Stimulated activated effector memory CD8-positive, alpha-beta T cell treated with anti-CD3 and anti-CD28 coated beads, Interleukin-12 subunit alpha, Interleukin-12 subunit beta, amount 100 ng/mL, for 72 hours (primary cell): ENCODE results near the gene EPHA7.

Source experiments
- ATAC-seq: fragments of 150-1000 bp; cut with Tn5 transposase; 2 replicates; pipeline ENCODE4 v1.10.0; 2021
- DNase-seq, 2 donors: peaks; one replicate each; pipeline ENCODE4 v3.0.0; 2021 to 2022; ENCODE audit warnings: low spot score in 2 of 2
- H3K27ac Mint-ChIP-seq: one replicate; pipeline ENCODE4 v1.8.0; 2022; ENCODE audit warnings: mild to moderate bottlenecking, mixed read lengths
- H3K36me3 Mint-ChIP-seq: one replicate; pipeline ENCODE4 v1.8.0; 2022; ENCODE audit warnings: mild to moderate bottlenecking, mixed read lengths
- H3K4me1 Mint-ChIP-seq: one replicate; pipeline ENCODE4 v1.8.0; 2022; ENCODE audit warnings: mixed read lengths
- H3K4me3 Mint-ChIP-seq: one replicate; pipeline ENCODE4 v1.8.0; 2022; ENCODE audit warnings: mild to moderate bottlenecking, mixed read lengths
- H3K9me3 Mint-ChIP-seq: one replicate; pipeline ENCODE4 v1.8.0; 2022; ENCODE audit warnings: mixed read lengths

EPHA7 gene

GRCh38 chr6:93260881-93261280 is 158.5 kb downstream of the EPHA7 start:
- no peak for ATAC-seq
- Mint-ChIP-seq H3K27ac (no peak overlapping the region), H3K9me3 (peaks cover 4% of the 10 kb centered on the region), H3K36me3 (no peaks in the 10 kb centered on the region), H3K4me1 (no peaks in the 10 kb centered on the region), H3K4me3 (no peak overlapping the region)
- DNase-seq: no peak

GRCh38 chr6:93259332-93259731 is 160.0 kb downstream of the EPHA7 start:
- H3K36me3 Mint-ChIP-seq: no peaks in the 10 kb centered on the region
- no peak overlapping the region for H3K4me3 Mint-ChIP-seq
- ATAC-seq (no peak), DNase-seq (no peak)
- H3K4me1 Mint-ChIP-seq: no peaks in the 10 kb centered on the region
- H3K27ac Mint-ChIP-seq: no peak overlapping the region
- peaks cover 4% of the 10 kb centered on the region for H3K9me3 Mint-ChIP-seq

- Mint-ChIP-seq H3K4me1 (no peaks in the 10 kb centered on the region), H3K36me3 (no peaks in the 10 kb centered on the region), H3K9me3 (peaks cover 10% of the 10 kb centered on the region), H3K27ac (no peak overlapping the region), H3K4me3 (no peak overlapping the region)
- ATAC-seq (no peak), DNase-seq (no peak)
Measured at GRCh38 chr6:93252930-93253329, 166.4 kb downstream of the EPHA7 start.

- no peak for ATAC-seq
- H3K4me3 Mint-ChIP-seq: no peak overlapping the region
- no peaks in the 10 kb centered on the region for H3K36me3 Mint-ChIP-seq
- DNase-seq: no peak
- no peak overlapping the region for H3K27ac Mint-ChIP-seq
- no peaks in the 10 kb centered on the region for H3K4me1 Mint-ChIP-seq
- H3K9me3 Mint-ChIP-seq: peaks cover 11% of the 10 kb centered on the region
Measured at GRCh38 chr6:93248631-93249030, 170.7 kb downstream of the EPHA7 start.

DNA sequence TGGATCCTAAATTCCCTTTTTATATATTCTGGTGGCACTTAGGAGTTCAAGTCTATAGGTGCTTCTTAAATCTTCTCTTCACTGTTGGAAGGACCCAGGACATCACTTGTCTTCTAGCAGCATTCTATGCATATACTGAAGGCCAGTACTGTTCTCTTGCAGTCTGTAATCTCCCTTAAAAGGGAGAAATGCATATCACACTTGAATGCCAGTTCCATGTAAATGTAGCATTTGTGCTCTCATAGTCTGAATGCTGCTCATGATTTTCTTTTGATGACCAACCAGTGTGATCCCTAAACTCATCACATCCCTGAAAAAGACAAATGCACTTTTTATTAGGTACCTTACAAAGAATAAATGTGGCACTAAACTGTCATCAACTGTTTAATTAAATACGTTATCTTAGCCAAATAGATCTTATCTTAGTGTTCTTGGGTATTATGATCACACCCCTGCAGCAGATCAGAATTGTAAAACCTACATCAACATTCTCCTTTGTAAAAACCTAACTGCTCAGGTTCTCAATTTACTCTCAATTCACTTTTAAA is 176.1 kb downstream of the EPHA7 start:
- H3K27ac Mint-ChIP-seq: no peak overlapping the region

DNA sequence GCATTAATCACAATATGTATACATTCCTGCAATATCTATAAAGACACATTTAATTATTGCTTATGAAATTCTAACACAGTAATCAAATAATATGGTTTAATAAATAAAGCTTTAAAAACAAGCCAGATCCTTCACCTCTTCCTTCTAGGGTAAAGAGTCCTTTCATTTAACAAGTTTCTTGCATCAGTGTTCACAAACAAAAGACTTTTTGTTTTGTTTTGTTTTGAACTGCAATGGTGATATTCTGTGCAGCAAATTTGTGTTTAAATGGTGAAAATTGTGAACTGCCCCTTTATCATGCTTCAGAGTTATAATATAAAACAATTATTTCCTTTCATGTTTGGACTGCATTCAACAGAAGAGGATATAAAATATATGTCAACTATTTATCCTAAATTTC is 177.3 kb downstream of the EPHA7 start:
- no peak for ATAC-seq
- no peak for DNase-seq
- Mint-ChIP-seq H3K4me1 (no peaks in the 10 kb centered on the region), H3K4me3 (no peak overlapping the region), H3K9me3 (peaks cover 5% of the 10 kb centered on the region), H3K27ac (no peak overlapping the region), H3K36me3 (no peaks in the 10 kb centered on the region)

More for the DNA sequence above, 176.1 kb downstream of the EPHA7 start:
- Mint-ChIP-seq H3K4me1 (no peaks in the 10 kb centered on the region), H3K9me3 (peaks cover 5% of the 10 kb centered on the region), H3K36me3 (no peaks in the 10 kb centered on the region), H3K4me3 (no peak overlapping the region)
- ATAC-seq: no peak
- DNase-seq: no peak

DNA sequence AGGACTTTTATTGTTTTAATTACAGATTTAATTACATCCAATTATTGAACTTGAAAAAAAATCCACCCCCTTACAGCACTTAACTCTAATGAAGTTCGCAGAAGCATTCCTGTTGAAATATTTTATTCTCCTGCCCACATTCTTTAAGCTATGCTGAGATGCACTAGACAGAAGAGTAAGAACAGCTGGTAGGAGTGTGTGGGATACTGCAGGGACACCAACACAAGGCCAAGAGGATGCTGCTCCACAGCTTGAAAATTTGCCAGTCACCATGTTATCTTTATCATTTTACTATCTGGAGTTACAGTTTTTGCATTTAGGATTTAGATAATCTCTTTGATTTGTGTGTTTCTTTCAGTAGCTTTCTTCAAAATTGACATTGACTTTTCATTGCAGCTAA is 180.7 kb downstream of the EPHA7 start:
- DNase-seq (no peak), ATAC-seq (no peak)
- no peaks in the 10 kb centered on the region for H3K36me3 Mint-ChIP-seq
- no peak overlapping the region for H3K27ac Mint-ChIP-seq
- no peak overlapping the region for H3K4me3 Mint-ChIP-seq
- H3K4me1 Mint-ChIP-seq: no peaks in the 10 kb centered on the region
- H3K9me3 Mint-ChIP-seq: peaks cover 17% of the 10 kb centered on the region

- no peak overlapping the region for H3K27ac Mint-ChIP-seq
- H3K4me1 Mint-ChIP-seq: no peaks in the 10 kb centered on the region
- no peak overlapping the region for H3K4me3 Mint-ChIP-seq
- H3K36me3 Mint-ChIP-seq: no peaks in the 10 kb centered on the region
- no peak for ATAC-seq
- H3K9me3 Mint-ChIP-seq: peaks cover 17% of the 10 kb centered on the region
- no peak for DNase-seq
Measured at GRCh38 chr6:93235775-93236174, 183.6 kb downstream of the EPHA7 start.

- ATAC-seq (no peak), DNase-seq (no peak)
- H3K4me1 Mint-ChIP-seq: no peaks in the 10 kb centered on the region
- no peaks in the 10 kb centered on the region for H3K36me3 Mint-ChIP-seq
- H3K4me3 Mint-ChIP-seq: no peak overlapping the region
- peaks cover 2% of the 10 kb centered on the region for H3K9me3 Mint-ChIP-seq
- no peak overlapping the region for H3K27ac Mint-ChIP-seq
Measured at GRCh38 chr6:93226822-93227221, 192.5 kb downstream of the EPHA7 start.

GRCh38 chr6:93222071-93222851 is 197.1 kb downstream of the EPHA7 start:
- H3K4me1 Mint-ChIP-seq: no peaks in the 10 kb centered on the region
- no peak for DNase-seq
- no peak for ATAC-seq
- H3K4me3 Mint-ChIP-seq: no peak overlapping the region
- no peaks in the 10 kb centered on the region for H3K36me3 Mint-ChIP-seq
- H3K27ac Mint-ChIP-seq: no peak overlapping the region
- H3K9me3 Mint-ChIP-seq: peaks cover 10% of the 10 kb centered on the region

DNA sequence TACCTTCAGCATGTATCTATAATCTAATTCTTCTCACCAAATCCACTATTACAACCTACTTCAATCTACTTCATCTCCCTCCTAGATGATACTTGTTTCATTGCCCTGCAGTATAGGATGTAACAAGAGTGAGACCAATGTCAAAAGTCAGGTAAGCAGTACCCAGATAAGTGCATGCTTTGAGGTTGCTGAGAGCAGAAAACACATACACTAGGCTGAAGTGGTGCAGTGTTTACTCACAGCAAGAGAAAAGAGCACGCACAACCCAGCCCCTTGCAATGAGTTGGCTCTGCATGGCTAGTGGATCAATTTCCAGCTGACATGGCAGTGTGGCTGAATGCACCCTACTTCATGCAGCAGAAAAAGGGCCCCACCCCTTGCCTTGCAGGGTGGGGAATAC is 199.9 kb downstream of the EPHA7 start:
- H3K4me1 Mint-ChIP-seq: no peaks in the 10 kb centered on the region
- no peaks in the 10 kb centered on the region for H3K36me3 Mint-ChIP-seq
- no peak overlapping the region for H3K27ac Mint-ChIP-seq
- DNase-seq: no peak
- H3K4me3 Mint-ChIP-seq: no peak overlapping the region
- no peak for ATAC-seq
- H3K9me3 Mint-ChIP-seq: peaks cover 10% of the 10 kb centered on the region

DNA sequence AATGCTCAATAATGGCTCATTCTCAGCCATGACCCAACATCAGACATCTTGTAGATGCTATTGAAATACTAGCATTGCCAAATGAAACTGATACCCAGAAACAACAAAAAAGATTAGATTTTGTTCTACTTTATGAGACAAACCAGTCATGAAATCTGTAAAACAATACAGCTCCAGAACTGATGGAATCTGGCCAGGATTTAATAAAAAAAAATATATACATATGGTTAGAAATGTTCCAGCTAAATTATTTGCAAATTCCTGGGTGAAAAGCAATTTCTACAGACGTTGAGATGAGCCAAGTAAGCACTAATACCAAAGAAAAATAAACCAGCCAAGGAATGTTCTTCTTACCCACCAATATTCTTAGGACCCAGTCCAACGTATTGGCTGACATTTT is 201.3 kb downstream of the EPHA7 start:
- DNase-seq (no peak), ATAC-seq (no peak)
- Mint-ChIP-seq H3K4me3 (no peak overlapping the region), H3K36me3 (no peaks in the 10 kb centered on the region), H3K4me1 (no peaks in the 10 kb centered on the region), H3K27ac (no peak overlapping the region), H3K9me3 (peaks cover 17% of the 10 kb centered on the region)

GRCh38 chr6:93213028-93213427 is 206.3 kb downstream of the EPHA7 start:
- H3K36me3 Mint-ChIP-seq: no peaks in the 10 kb centered on the region
- DNase-seq (no peak), ATAC-seq (no peak)
- peaks cover 17% of the 10 kb centered on the region for H3K9me3 Mint-ChIP-seq
- no peaks in the 10 kb centered on the region for H3K4me1 Mint-ChIP-seq
- no peak overlapping the region for H3K27ac Mint-ChIP-seq
- no peak overlapping the region for H3K4me3 Mint-ChIP-seq

DNA sequence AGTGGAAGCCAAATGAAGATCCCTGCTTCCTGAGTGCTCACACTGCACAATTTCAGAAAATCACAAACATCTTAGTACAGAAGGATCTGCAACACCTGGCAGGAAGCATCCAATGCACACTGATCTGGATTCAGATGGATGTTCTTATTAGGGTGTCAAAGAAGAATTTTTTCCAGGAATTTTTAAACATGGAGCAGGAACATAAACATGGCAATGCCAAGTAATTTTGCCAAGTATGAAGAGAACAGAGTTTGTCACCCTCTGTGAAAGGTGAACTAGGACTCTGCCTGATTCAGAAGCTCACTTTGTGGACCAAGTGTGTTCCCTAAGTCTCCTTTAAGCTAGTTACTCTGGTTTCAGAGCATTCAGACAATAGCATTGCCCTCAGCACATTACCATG is 208.5 kb downstream of the EPHA7 start:
- Mint-ChIP-seq H3K9me3 (peaks cover 19% of the 10 kb centered on the region), H3K4me1 (no peaks in the 10 kb centered on the region), H3K36me3 (no peaks in the 10 kb centered on the region), H3K4me3 (no peak overlapping the region), H3K27ac (no peak overlapping the region)
- DNase-seq (no peak), ATAC-seq (no peak)

GRCh38 chr6:93209358-93209757 is 210.0 kb downstream of the EPHA7 start:
- no peaks in the 10 kb centered on the region for H3K4me1 Mint-ChIP-seq
- no peaks in the 10 kb centered on the region for H3K36me3 Mint-ChIP-seq
- no peak for ATAC-seq
- H3K4me3 Mint-ChIP-seq: no peak overlapping the region
- peaks cover 23% of the 10 kb centered on the region for H3K9me3 Mint-ChIP-seq
- no peak overlapping the region for H3K27ac Mint-ChIP-seq
- no peak for DNase-seq

DNA sequence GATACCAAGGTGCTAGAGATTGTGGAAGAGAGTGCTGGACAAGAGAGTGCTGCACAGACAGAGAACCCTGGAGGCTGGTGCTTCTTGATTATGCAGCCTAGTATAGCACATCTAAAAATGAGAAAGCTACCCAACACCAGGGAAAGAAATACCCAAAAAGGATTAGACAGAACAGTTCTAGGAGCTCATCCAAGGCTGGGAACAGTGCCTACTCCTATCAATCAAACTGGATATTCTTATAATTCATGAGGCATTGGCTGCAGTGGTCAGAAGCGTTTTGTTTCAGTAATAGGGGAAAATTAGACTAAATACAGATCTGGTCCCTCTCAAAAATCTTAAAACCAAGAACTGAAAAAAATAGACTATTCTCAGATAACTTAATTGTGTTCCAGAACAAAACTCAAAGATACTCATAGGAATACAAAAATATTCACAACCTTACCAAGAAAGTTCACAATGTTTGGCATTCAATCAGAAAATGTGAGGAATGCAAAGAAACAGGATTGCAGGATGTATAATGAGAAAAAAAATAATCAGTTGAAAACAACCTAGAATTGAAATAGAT is 222.9 kb downstream of the EPHA7 start:
- no peaks in the 10 kb centered on the region for H3K36me3 Mint-ChIP-seq
- ATAC-seq (no peak), DNase-seq (no peak)
- H3K9me3 Mint-ChIP-seq: peaks cover 9% of the 10 kb centered on the region
- H3K4me3 Mint-ChIP-seq: no peak overlapping the region
- no peaks in the 10 kb centered on the region for H3K4me1 Mint-ChIP-seq
- H3K27ac Mint-ChIP-seq: no peak overlapping the region
